A549 (cell line): ENCODE results near the gene TMEM97. TPM values are rescaled to one million over a fixed set of nuclear protein-coding genes. Genes with fewer than 3 reads are reported as not detected.

Experiments used
- ATAC-seq, 2 experiments: fragments of 200-7000 bp in 1 of 2; fragments of >200 bp in 1 of 2; cut with Nextera tagmentation in 1 of 2; cut with Tn5 transposase in 1 of 2; 3 replicates each; pipeline versions ENCODE4 v1.8.0 to v1.9.1; 2018 to 2020; ENCODE audit warnings: mild to moderate bottlenecking in 1 of 2, moderate library complexity in 1 of 2
- CTCF ChIA-PET: fragments of 300-600 bp; sonication (Branson Sonifier 250); formaldehyde crosslinking; extraction: SDS; loops from one replicate; lab custom pipeline; 2021; ENCODE audit warnings: antibody characterized with exemption, inconsistent platforms; lab: Yijun Ruan, JAX
- POLR2A ChIA-PET: fragments of 350-600 bp; formaldehyde crosslinking; extraction: SDS; loops from one replicate; lab custom pipeline; 2021; ENCODE audit warnings: antibody characterized with exemption, inconsistent platforms; lab: Yijun Ruan, JAX
- DNase-seq, 2 experiments: peaks; one replicate each; pipeline versions ENCODE4 v3.0.0 to v3.0.0-alpha.2; 2011 to 2016; ENCODE audit warnings: low read depth in 1 of 2, low spot score in 1 of 2
- FAIRE-seq: peaks from 2 replicates; lab custom pipeline; 2011; peaks lifted over from hg19 to GRCh38; lab: Jason Lieb, UNC
- H3K27ac ChIP-seq, 2 experiments: fragments of >200 bp; sonication (Bioruptor Twin); formaldehyde crosslinking; 3 replicates each; pipeline ENCODE4 v1.5.1; 2016 to 2017
- H3K4me1 ChIP-seq: fragments of >200 bp; sonication (Bioruptor Twin); formaldehyde crosslinking; 3 replicates; pipeline ENCODE4 v1.6.1; 2016
- H3K4me2 ChIP-seq: fragments of >200 bp; sonication (Bioruptor Twin); formaldehyde crosslinking; 3 replicates; pipeline ENCODE4 v1.6.1; 2016
- H3K4me3 ChIP-seq: fragments of >200 bp; sonication (Bioruptor Twin); formaldehyde crosslinking; 3 replicates; pipeline ENCODE4 v1.5.1; 2016
- H3K9me3 ChIP-seq: fragments of >200 bp; sonication (Bioruptor Twin); formaldehyde crosslinking; 3 replicates; pipeline ENCODE4 v1.6.1; 2016
- BHLHE40 ChIP-seq: IDR thresholded peaks from 2 replicates; pipeline ENCODE4 v1.6.1; 2012; ENCODE audit warnings: low read depth, low read length, inconsistent platforms
- CBX8 ChIP-seq: fragments of 200-600 bp; sonication (generic); IDR thresholded peaks from 2 replicates; pipeline ENCODE4 v1.6.1; 2016
- CEBPB ChIP-seq, 2 experiments: fragments of >200 bp in 1 of 2; sonication (Bioruptor Twin) in 1 of 2; formaldehyde crosslinking in 1 of 2; IDR thresholded peaks; 2 replicates each; pipeline ENCODE4 v1.6.1; 2012 to 2016
- CHD4 ChIP-seq: fragments of 200-600 bp; sonication (generic); IDR thresholded peaks from 2 replicates; pipeline ENCODE4 v1.6.1; 2016; ENCODE audit warnings: antibody characterized with exemption, mild to moderate bottlenecking, borderline replicate concordance
- CTCF ChIP-seq: fragments of >200 bp; sonication (Bioruptor Twin); formaldehyde crosslinking; IDR thresholded peaks from 3 replicates; pipeline ENCODE4 v1.5.1; 2016
- E2F6 ChIP-seq: IDR thresholded peaks from 2 replicates; pipeline ENCODE4 v1.6.1; 2012; ENCODE audit warnings: low read depth, borderline replicate concordance
- ESRRA ChIP-seq: fragments of 150-350 bp; IDR thresholded peaks from 2 replicates; pipeline ENCODE4 v1.6.1; 2014; ENCODE audit warnings: mild to moderate bottlenecking, low read length, borderline replicate concordance
- FOSB ChIP-seq: fragments of 250-450 bp; sonication (Bioruptor Pico); IDR thresholded peaks from 2 replicates; pipeline ENCODE4 v1.5.0; 2020; ENCODE audit warnings: mild to moderate bottlenecking, moderate library complexity
- FOXS1 ChIP-seq: fragments of 250-450 bp; sonication (Bioruptor Pico); IDR thresholded peaks from 2 replicates; pipeline ENCODE4 v1.5.0; 2020; ENCODE audit warnings: mild to moderate bottlenecking, moderate library complexity
- HEYL ChIP-seq: fragments of 250-450 bp; sonication (Bioruptor Pico); IDR thresholded peaks from 2 replicates; pipeline ENCODE4 v1.8.0; 2021; ENCODE audit warnings: mild to moderate bottlenecking, moderate library complexity
- HMGXB4 ChIP-seq: fragments of 250-450 bp; sonication (Bioruptor Pico); IDR thresholded peaks from 2 replicates; pipeline ENCODE4 v1.5.0; 2021; ENCODE audit warnings: mild to moderate bottlenecking, moderate library complexity, borderline replicate concordance
- JUNB ChIP-seq: fragments of >200 bp; sonication (Bioruptor Twin); formaldehyde crosslinking; IDR thresholded peaks from 2 replicates; pipeline ENCODE4 v1.6.1; 2016
- MYC ChIP-seq: IDR thresholded peaks from 2 replicates; pipeline ENCODE4 v1.6.1; 2012; ENCODE audit warnings: mild to moderate bottlenecking, inconsistent platforms, low read length, improper control_type of control experiment, borderline replicate concordance
- NFE2L2 ChIP-seq: fragments of 150-350 bp; conservative IDR thresholded peaks from 2 replicates; pipeline ENCODE4 v1.6.1; 2014; ENCODE audit warnings: low read length
- RAD21 ChIP-seq, 2 experiments: fragments of >200 bp in 1 of 2; sonication (Bioruptor Twin) in 1 of 2; formaldehyde crosslinking in 1 of 2; IDR thresholded peaks in 1 of 2; conservative IDR thresholded peaks in 1 of 2; 2 replicates in 1 of 2; 3 replicates in 1 of 2; pipeline ENCODE4 v1.6.1; 2012 to 2018; ENCODE audit warnings: inconsistent platforms in 1 of 2
- RARB ChIP-seq: fragments of 250-450 bp; sonication (Bioruptor Pico); IDR thresholded peaks from 2 replicates; pipeline ENCODE4 v1.8.0; 2021; ENCODE audit warnings: mild to moderate bottlenecking, moderate library complexity
- RNF2 ChIP-seq: fragments of 200-600 bp; sonication (generic); IDR thresholded peaks from 2 replicates; pipeline ENCODE4 v1.6.1; 2016; ENCODE audit warnings: low read depth, mild to moderate bottlenecking, antibody characterized with exemption, moderate library complexity, borderline replicate concordance
- SREBF2 ChIP-seq: fragments of 450-650 bp; IDR thresholded peaks from 2 replicates; pipeline ENCODE4 v1.6.1; 2014; ENCODE audit warnings: mild to moderate bottlenecking, moderate library complexity
- TP53 ChIP-seq: fragments of 250-450 bp; sonication (Bioruptor Pico); IDR thresholded peaks from 2 replicates; pipeline ENCODE4 v1.5.0; 2021; ENCODE audit warnings: mild to moderate bottlenecking, moderate library complexity
- ZC3H11A ChIP-seq: fragments of 450-650 bp; IDR thresholded peaks from 2 replicates; pipeline ENCODE4 v1.6.1; 2014; ENCODE audit warnings: antibody characterized with exemption, mild to moderate bottlenecking
- ZFP36 ChIP-seq: fragments of 450-650 bp; IDR thresholded peaks from 2 replicates; pipeline ENCODE4 v1.6.1; 2014; ENCODE audit warnings: borderline replicate concordance; ENCODE audit not compliant: partially characterized antibody
- WGBS: methylation state at CpG from one replicate; pipeline ENCODE4 v1.1.6; 2017; ENCODE audit errors: missing lambda C conversion rate; 5-methylcytosine and 5-hydroxymethylcytosine counted together
- polyA plus RNA-seq, 4 experiments: library from polyadenylated mRNA; depleted of rRNA in 3 of 4; stranded (reverse); fragments of >200 nt; fragmentation: RNase III in 1 of 4; extraction: RNeasy Plus Mini Kit Qiagen cat#74134 plus additional on column Dnase treatment in 1 of 4; gene quantifications; 2 replicates in 3 of 4; 3 replicates in 1 of 4; pipeline ENCODE4 v1.2.3, GENCODE V29; 2011 to 2017

Gene TMEM97
- polyA plus RNA-seq, 2 of the 4 experiments (the other 2 are of a cell fraction), result 75.6 to 90.9 TPM

- 88% methylated on average over 6 of the region's 6 CpGs for WGBS
- FAIRE-seq, result no peak
- Histone ChIP-seq H3K4me1 (peaks cover 16% of the 10 kb centered on the region), H3K27ac (no peak overlapping the region), H3K4me2 (no peak overlapping the region), H3K4me3 (no peak overlapping the region)
- CTCF ChIA-PET, result interaction anchor here (0.6 to 7.0 kb wide), 4 partner anchors 11 to 114 kb away, joined by 3 to 39 read pairs (median 4); partner anchors contain the start of gene TMEM97
- POLR2A ChIA-PET, result interaction anchor here (0.5 kb wide), 1 partner anchor 36 kb away, joined by 3 read pairs; no protein-coding TSS in a partner anchor
- ATAC-seq, result no peak
- no peak for DNase-seq
- TF ChIP-seq MYC (no peak), FOSB (CRISPR knock-in tag) (no peak), CBX8 (no peak), RNF2 (no peak), CEBPB (IDR thresholded peaks at IDR 0.05) (no peak), BHLHE40 (no peak), RAD21 (conservative IDR thresholded peaks at IDR 0.05 in 1 of 2, IDR thresholded peaks at IDR 0.05 in 1 of 2) (no peak), RARB (CRISPR knock-in tag) (no peak)
- TF ChIP-seq, all 56 proteins: peak for 0
- H3K9me3 ChIP-seq, result no peaks in the 10 kb centered on the region
Observed at GRCh38 chr17:28331891-28332420, 13.0 kb downstream of the TMEM97 start.

GRCh38 chr17:28333083-28333746, 14.2 kb downstream of the TMEM97 start:
- ChIA-PET POLR2A (interaction anchor here (2.0 kb wide), 1 partner anchor 24 kb away, joined by 6 read pairs; the partner anchor contains the start of gene POLDIP2), CTCF (interaction anchor here (0.7 to 7.0 kb wide), 7 partner anchors 13 to 144 kb away, joined by 3 to 39 read pairs (median 4); partner anchors contain the start of gene TMEM97)
- no peak for ATAC-seq
- no peak for TF ChIP-seq E2F6
- TF ChIP-seq CEBPB (IDR thresholded peaks at IDR 0.05), result no peak
- TF ChIP-seq FOXS1 (CRISPR knock-in tag), result no peak
- TF ChIP-seq CHD4, result no peak
- no peak for TF ChIP-seq TP53 (CRISPR knock-in tag)
- TF ChIP-seq JUNB, result no peak
- no peak for TF ChIP-seq CTCF
- no peak for TF ChIP-seq ZC3H11A
- no peak for TF ChIP-seq FOSB (CRISPR knock-in tag)
- no peak for TF ChIP-seq ESRRA
- TF ChIP-seq SREBF2, result no peak
- TF ChIP-seq NFE2L2, result no peak
- no peak for TF ChIP-seq HMGXB4 (CRISPR knock-in tag)
- no peak for TF ChIP-seq ZFP36
- TF ChIP-seq HEYL (CRISPR knock-in tag), result no peak
- Histone ChIP-seq H3K9me3 (no peaks in the 10 kb centered on the region), H3K27ac (no peak overlapping the region), H3K4me1 (peaks cover 26% of the 10 kb centered on the region), H3K4me3 (no peak overlapping the region), H3K4me2 (no peak overlapping the region; the same call in 2 of the 3 replicates)
- WGBS, result 45% methylated on average over 1 of the region's 1 CpG
- no peak for DNase-seq
- FAIRE-seq, result no peak
